GM12873 (cell line): ENCODE data around the gene LRRC28.

Experiments used
- TF ChIP-seq, protein P1 (sequence below): IDR thresholded peaks from 2 replicates; pipeline ENCODE4 v1.5.1; 2012; ENCODE audit warnings: low read depth, mild to moderate bottlenecking, moderate library complexity, low read length, control low read depth; ENCODE audit not compliant: insufficient read depth; ENCODE audit errors: missing control alignments

Gene LRRC28

DNA sequence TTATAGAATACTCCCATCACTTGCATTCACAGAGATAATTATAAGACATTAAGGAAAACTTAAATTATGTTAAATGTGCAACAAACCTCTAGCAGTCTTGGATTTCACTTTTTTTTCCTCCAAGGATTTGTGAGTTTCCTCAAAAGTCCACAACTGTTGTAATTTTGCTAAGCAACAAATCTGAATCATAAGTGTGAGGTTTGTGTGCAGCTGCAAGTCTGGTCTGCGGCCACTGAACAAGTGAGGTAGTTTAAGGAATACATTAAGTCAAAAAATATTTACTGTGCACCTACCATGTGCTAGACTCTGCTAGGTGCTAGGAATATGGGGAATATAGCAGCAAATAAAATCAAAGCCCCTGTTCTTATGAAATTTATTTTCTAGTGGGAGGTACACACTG, 70.2 kb downstream of the LRRC28 start:
- TF ChIP-seq, protein P1, sequence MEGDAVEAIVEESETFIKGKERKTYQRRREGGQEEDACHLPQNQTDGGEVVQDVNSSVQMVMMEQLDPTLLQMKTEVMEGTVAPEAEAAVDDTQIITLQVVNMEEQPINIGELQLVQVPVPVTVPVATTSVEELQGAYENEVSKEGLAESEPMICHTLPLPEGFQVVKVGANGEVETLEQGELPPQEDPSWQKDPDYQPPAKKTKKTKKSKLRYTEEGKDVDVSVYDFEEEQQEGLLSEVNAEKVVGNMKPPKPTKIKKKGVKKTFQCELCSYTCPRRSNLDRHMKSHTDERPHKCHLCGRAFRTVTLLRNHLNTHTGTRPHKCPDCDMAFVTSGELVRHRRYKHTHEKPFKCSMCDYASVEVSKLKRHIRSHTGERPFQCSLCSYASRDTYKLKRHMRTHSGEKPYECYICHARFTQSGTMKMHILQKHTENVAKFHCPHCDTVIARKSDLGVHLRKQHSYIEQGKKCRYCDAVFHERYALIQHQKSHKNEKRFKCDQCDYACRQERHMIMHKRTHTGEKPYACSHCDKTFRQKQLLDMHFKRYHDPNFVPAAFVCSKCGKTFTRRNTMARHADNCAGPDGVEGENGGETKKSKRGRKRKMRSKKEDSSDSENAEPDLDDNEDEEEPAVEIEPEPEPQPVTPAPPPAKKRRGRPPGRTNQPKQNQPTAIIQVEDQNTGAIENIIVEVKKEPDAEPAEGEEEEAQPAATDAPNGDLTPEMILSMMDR, result no peak

DNA sequence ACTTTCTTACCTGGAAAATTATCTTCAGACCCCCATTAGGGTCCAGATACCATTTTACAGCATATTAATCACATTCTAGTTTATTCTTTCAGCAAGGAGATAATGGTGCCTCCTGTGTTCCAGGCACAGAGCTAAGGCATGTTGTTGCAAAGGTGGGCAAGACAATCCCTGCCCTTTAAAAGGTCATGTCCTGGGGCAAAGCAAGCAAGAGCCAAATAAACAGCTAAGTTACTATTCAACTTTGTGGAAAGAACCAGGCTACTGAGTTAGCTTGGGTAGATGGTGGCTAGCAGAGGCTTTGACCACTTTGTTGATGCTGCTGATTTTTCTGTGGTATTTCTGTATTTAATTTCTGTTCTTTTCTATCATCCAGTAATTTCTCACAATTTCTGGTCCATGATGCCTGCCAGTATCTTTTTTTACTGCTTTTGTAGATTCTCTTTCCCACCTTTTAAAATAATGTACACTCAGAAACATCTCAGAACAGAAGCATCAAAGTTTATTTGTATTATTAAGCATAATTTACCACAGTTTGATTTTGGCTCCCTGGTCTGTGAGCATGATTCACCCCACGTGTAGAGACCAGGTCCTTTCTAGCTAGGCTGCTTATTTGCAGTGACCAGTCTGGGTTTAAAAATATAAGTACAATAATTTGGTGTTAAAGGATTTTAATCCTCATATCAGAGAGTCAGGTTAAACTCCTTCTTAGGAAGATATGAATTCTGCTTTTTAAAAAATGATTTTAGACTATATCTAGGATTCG, 71.5 kb downstream of the LRRC28 start:
- TF ChIP-seq, protein P1, result no peak

DNA sequence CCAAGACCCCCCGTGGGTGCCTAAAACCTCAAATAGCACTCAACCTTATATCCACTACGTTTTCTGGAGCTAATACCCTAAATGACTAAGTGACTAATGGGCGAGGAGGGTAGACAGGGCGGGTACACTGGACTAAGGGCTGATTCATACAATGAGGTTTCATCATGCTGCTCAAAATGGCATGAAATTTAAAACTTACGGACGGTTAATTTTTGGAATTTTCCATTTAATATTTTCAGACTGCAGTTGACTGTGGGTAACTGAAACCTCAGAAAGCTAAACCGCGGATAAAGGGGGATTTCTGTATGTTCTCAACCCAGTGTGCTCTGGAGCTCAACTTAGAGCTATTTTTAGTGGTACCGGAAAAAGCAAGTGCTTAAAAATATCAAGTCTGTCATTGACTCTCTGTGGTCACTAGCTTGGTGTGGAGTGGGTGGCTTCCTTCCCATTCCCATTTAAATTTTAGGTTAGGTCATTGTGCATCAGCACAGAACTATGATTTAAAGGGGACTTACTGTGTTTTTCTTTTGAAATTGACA, 72.9 kb downstream of the LRRC28 start:
- TF ChIP-seq, protein P1, result no peak

DNA sequence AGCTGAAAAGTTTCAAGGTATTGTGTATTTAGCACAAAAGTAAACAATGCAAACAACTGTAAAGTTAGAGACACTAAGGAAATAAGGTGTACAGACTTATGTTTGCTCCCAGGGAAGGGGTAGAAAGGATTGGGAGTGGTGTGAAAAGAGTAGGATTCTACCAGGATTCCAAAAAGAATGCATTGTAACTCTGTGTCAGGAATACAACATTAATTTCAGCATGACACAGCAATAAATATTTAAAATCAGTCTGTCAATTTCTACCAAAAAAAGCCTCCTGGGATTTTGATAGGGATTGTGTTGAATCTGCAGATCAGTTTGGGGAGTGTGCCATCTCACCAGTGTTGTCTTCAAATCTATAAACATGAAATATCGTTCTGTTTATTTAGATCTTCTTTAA, 73.4 kb downstream of the LRRC28 start:
- TF ChIP-seq, protein P1, result no peak

DNA sequence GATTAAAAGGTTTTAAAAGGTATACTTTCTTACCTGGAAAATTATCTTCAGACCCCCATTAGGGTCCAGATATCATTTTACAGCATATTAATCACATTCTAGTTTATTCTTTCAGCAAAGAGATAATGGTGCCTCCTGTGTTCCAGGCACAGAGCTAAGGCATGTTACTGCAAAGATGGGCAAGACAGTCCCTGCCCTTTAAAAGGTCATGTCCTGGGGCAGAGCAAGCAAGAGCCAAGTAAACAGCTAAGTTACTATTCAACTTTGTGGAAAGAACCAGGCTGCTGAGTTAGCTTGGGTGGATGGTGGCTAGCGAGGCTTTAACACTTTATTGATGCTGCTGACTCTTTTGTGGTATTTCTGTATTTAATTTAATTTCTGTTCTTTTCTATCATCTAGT, 75.0 kb downstream of the LRRC28 start:
- TF ChIP-seq, protein P1, result no peak

DNA sequence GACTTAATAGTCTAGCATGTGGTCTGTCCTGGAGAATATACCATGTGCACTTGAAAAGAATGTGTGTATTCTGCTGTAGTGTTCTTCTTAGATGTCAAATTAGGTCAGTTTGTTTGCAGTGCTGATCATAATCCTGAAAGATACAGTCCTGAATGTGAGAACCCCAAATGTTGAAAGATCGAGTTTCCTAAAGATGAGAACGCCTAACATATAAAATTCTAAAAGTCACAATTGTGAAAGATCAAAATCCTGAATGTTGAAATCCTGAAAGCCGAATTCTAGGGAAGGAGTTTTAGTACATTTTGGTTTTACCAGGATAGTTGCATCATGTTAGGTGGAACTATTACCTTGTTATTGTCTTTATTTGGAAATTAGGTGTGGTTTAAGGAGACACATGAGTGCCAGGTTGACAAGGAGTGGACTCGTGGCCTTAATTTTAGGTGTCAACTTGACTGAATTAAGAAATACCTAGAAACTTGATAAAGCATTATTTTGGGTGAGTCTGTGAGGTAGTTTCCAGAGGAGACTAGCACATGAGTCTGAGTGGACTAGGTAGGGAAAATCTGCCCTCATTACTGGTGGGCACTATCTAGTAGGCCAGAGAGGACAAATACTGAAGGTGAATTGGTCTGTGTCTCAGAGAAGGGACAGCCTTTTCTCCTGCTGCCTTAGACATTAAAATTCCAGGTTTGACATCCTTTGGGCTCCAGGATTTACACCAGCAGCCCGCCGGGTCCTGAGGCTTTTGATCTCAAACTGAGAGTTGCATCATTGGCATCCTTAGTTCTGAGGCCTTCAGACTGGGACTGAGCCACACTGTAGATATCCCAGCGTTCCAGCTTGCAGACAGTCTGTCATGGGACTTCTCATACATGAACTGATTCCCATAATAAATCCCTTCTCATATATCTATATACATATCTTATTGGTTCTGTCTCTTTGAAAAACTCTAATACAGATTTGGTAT, 77.1 kb downstream of the LRRC28 start:
- TF ChIP-seq, protein P1, result no peak

DNA sequence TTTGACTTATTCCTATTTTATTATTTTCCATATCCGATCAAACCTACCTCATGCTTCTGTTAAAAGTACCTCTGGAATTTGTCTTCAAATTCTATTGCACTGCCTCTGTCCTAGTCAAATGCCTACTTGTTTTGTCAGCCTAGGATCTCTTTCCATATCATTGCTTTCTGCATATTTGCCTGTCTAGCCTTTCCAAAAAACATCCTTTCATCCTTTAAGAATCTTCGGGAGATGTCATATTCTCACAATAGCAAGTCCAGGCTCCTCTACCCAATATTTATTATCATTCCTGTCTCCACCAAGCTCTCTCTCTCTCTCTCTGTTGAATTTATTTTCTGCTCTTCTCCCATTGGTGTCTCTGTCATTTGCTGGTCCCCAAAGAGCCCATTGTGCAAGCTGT, 80.1 kb downstream of the LRRC28 start:
- TF ChIP-seq, protein P1, result no peak
